ENCODE measurements around the gene PLCG2.

- TF ChIP-seq EZH2 (IDR thresholded peaks at IDR 0.05) (no peak), POLR2AphosphoS5 (IDR thresholded peaks at IDR 0.05; ENCODE audit: borderline replicate concordance, low read depth, low read length) (no peak)
Measured at GRCh38 chr16:81786321-81786720, 7.2 kb downstream of the PLCG2 start.

Data from SK-N-MC (cell line).